ENCODE results near the gene PRR13.
"Not testable (repeated sequence)": the region's sequence is repeated elsewhere in the genome, so short reads cannot be mapped to it uniquely, and the experiment has no call there.

Gene PRR13

GRCh38 chr12:53410951-53411350 lies 30.6 kb upstream of the PRR13 start:
- Histone ChIP-seq H3K27ac (ENCODE audit: low read depth, low read length) (no peak overlapping the region), H3K4me3 (ENCODE audit: low read depth, low read length) (no peak overlapping the region), H2AFZ (ENCODE audit: insufficient read depth, low read length, poor library complexity) (no peak overlapping the region), H3K14ac (ENCODE audit: low read length) (no peak overlapping the region), H3K4me2 (ENCODE audit: low read length) (no peak overlapping the region), H2AK5ac (ENCODE audit: low read length) (no peak overlapping the region), H3K9me3 (ENCODE audit: insufficient read depth, low read depth, low read length) (no peaks in the 10 kb centered on the region), H3K4me1 (ENCODE audit: control insufficient read depth in 1 of 2, insufficient read depth in 2 of 2, low read length in 2 of 2) (peaks cover 6 to 12% of the 10 kb centered on the region in 2 experiments), H3K27me3 (ENCODE audit: insufficient read depth, low read length) (no peaks in the 10 kb centered on the region), H3K18ac (ENCODE audit: low read length) (no peak overlapping the region), H3K36me3 (ENCODE audit: control insufficient read depth in 1 of 2, insufficient read depth in 2 of 2, low read length in 2 of 2) (peaks cover 35 to 41% of the 10 kb centered on the region in 2 experiments), H4K91ac (ENCODE audit: low read depth, low read length) (no peak overlapping the region), H2BK5ac (ENCODE audit: low read depth, low read length, poor library complexity) (no peak overlapping the region), H4K8ac (ENCODE audit: low read depth, low read length) (no peak overlapping the region), H3K9ac (ENCODE audit: low read length) (no peak overlapping the region), H3K4ac (ENCODE audit: low read depth, low read length) (no peak overlapping the region), H3K23ac (ENCODE audit: low read length) (no peak overlapping the region), H3K79me1 (ENCODE audit: low read length) (no peaks in the 10 kb centered on the region), H3K79me2 (ENCODE audit: control insufficient read depth, insufficient read depth, low read length, poor library complexity) (no peaks in the 10 kb centered on the region), H2BK120ac (ENCODE audit: insufficient read depth, low read length, poor library complexity) (no peak overlapping the region), H2BK12ac (ENCODE audit: low read length) (no peak overlapping the region), H4K12ac (ENCODE audit: low read depth, low read length) (no peak overlapping the region)
- no CpG with 5 or more reads among the region's 5 CpGs for WGBS (ENCODE audit: extremely low coverage, insufficient coverage, insufficient read length)
- DNase-seq: no peak

GRCh38 chr12:53413485-53414204 lies 27.9 kb upstream of the PRR13 start:
- H2AFZ ChIP-seq (ENCODE audit: insufficient read depth, low read length, poor library complexity): no peak overlapping the region
- no peak overlapping the region for H2BK12ac ChIP-seq (ENCODE audit: low read length)
- H3K27me3 ChIP-seq (ENCODE audit: insufficient read depth, low read length): no peaks in the 10 kb centered on the region
- no CpG with 5 or more reads among the region's 3 CpGs for WGBS (ENCODE audit: extremely low coverage, insufficient coverage, insufficient read length)
- H3K27ac ChIP-seq (ENCODE audit: low read depth, low read length): no peak overlapping the region
- H3K18ac ChIP-seq (ENCODE audit: low read length): no peak overlapping the region
- no peak overlapping the region for H3K23ac ChIP-seq (ENCODE audit: low read length)
- peaks cover 6 to 12% of the 10 kb centered on the region in 2 experiments for H3K4me1 ChIP-seq (ENCODE audit: control insufficient read depth in 1 of 2, insufficient read depth in 2 of 2, low read length in 2 of 2)
- H3K14ac ChIP-seq (ENCODE audit: low read length): no peak overlapping the region
- no peaks in the 10 kb centered on the region for H3K79me2 ChIP-seq (ENCODE audit: control insufficient read depth, insufficient read depth, low read length, poor library complexity)
- no peak overlapping the region for H4K12ac ChIP-seq (ENCODE audit: low read depth, low read length)
- no peak overlapping the region for H2BK5ac ChIP-seq (ENCODE audit: low read depth, low read length, poor library complexity)
- H3K36me3 ChIP-seq (ENCODE audit: control insufficient read depth in 1 of 2, insufficient read depth in 2 of 2, low read length in 2 of 2): peaks cover 18 to 28% of the 10 kb centered on the region in 2 experiments
- H4K91ac ChIP-seq (ENCODE audit: low read depth, low read length): no peak overlapping the region
- H4K8ac ChIP-seq (ENCODE audit: low read depth, low read length): no peak overlapping the region
- H3K4ac ChIP-seq (ENCODE audit: low read depth, low read length): no peak overlapping the region
- no peaks in the 10 kb centered on the region for H3K9me3 ChIP-seq (ENCODE audit: insufficient read depth, low read depth, low read length)
- H3K4me2 ChIP-seq (ENCODE audit: low read length): no peak overlapping the region
- DNase-seq: no peak
- H3K79me1 ChIP-seq (ENCODE audit: low read length): no peaks in the 10 kb centered on the region
- no peak overlapping the region for H2BK120ac ChIP-seq (ENCODE audit: insufficient read depth, low read length, poor library complexity)
- no peak overlapping the region for H2AK5ac ChIP-seq (ENCODE audit: low read length)
- H3K4me3 ChIP-seq (ENCODE audit: low read depth, low read length): no peak overlapping the region
- H3K9ac ChIP-seq (ENCODE audit: low read length): no peak overlapping the region

GRCh38 chr12:53414756-53415417 lies 26.6 kb upstream of the PRR13 start:
- no peaks in the 10 kb centered on the region for H3K9me3 ChIP-seq (ENCODE audit: insufficient read depth, low read depth, low read length)
- no peaks in the 10 kb centered on the region for H3K27me3 ChIP-seq (ENCODE audit: insufficient read depth, low read length)
- peaks cover 6 to 12% of the 10 kb centered on the region in 2 experiments for H3K4me1 ChIP-seq (ENCODE audit: control insufficient read depth in 1 of 2, insufficient read depth in 2 of 2, low read length in 2 of 2)
- H4K12ac ChIP-seq (ENCODE audit: low read depth, low read length): no peak overlapping the region
- no peak overlapping the region for H3K27ac ChIP-seq (ENCODE audit: low read depth, low read length)
- no peak for DNase-seq
- H3K4me2 ChIP-seq (ENCODE audit: low read length): no peak overlapping the region
- H3K79me2 ChIP-seq (ENCODE audit: control insufficient read depth, insufficient read depth, low read length, poor library complexity): no peaks in the 10 kb centered on the region
- no peak overlapping the region for H2AFZ ChIP-seq (ENCODE audit: insufficient read depth, low read length, poor library complexity)
- no peaks in the 10 kb centered on the region for H3K79me1 ChIP-seq (ENCODE audit: low read length)
- no peak overlapping the region for H3K23ac ChIP-seq (ENCODE audit: low read length)
- no peak overlapping the region for H3K18ac ChIP-seq (ENCODE audit: low read length)
- no peak overlapping the region for H2AK5ac ChIP-seq (ENCODE audit: low read length)
- H3K4me3 ChIP-seq (ENCODE audit: low read depth, low read length): no peak overlapping the region
- H3K36me3 ChIP-seq (ENCODE audit: control insufficient read depth in 1 of 2, insufficient read depth in 2 of 2, low read length in 2 of 2): peaks cover 6 to 16% of the 10 kb centered on the region in 2 experiments
- H3K9ac ChIP-seq (ENCODE audit: low read length): peak overlapping the region; percentile 28
- no peak overlapping the region for H2BK12ac ChIP-seq (ENCODE audit: low read length)
- no peak overlapping the region for H4K91ac ChIP-seq (ENCODE audit: low read depth, low read length)
- no peak overlapping the region for H4K8ac ChIP-seq (ENCODE audit: low read depth, low read length)
- no peak overlapping the region for H3K4ac ChIP-seq (ENCODE audit: low read depth, low read length)
- H2BK5ac ChIP-seq (ENCODE audit: low read depth, low read length, poor library complexity): no peak overlapping the region
- no peak overlapping the region for H3K14ac ChIP-seq (ENCODE audit: low read length)
- no peak overlapping the region for H2BK120ac ChIP-seq (ENCODE audit: insufficient read depth, low read length, poor library complexity)
- WGBS (ENCODE audit: extremely low coverage, insufficient coverage, insufficient read length): no CpG with 5 or more reads among the region's 3 CpGs

GRCh38 chr12:53415752-53416389 lies 25.7 kb upstream of the PRR13 start:
- not testable (repeated sequence) for H2AFZ ChIP-seq (ENCODE audit: insufficient read depth, low read length, poor library complexity)

More at GRCh38 chr12:53415752-53416389, 25.7 kb upstream of the PRR13 start:
- not testable (repeated sequence) for H2AK5ac ChIP-seq (ENCODE audit: low read length); H3K79me1 ChIP-seq (ENCODE audit: low read length); H4K12ac ChIP-seq (ENCODE audit: low read depth, low read length); H3K14ac ChIP-seq (ENCODE audit: low read length); H2BK5ac ChIP-seq (ENCODE audit: low read depth, low read length, poor library complexity); H4K91ac ChIP-seq (ENCODE audit: low read depth, low read length); H2BK120ac ChIP-seq (ENCODE audit: insufficient read depth, low read length, poor library complexity); H3K9ac ChIP-seq (ENCODE audit: low read length); H3K4me3 ChIP-seq (ENCODE audit: low read depth, low read length); H3K4ac ChIP-seq (ENCODE audit: low read depth, low read length); DNase-seq; H3K23ac ChIP-seq (ENCODE audit: low read length); H4K8ac ChIP-seq (ENCODE audit: low read depth, low read length); H3K27ac ChIP-seq (ENCODE audit: low read depth, low read length); H3K4me2 ChIP-seq (ENCODE audit: low read length); H3K9me3 ChIP-seq (ENCODE audit: insufficient read depth, low read depth, low read length); H3K27me3 ChIP-seq (ENCODE audit: insufficient read depth, low read length); H3K79me2 ChIP-seq (ENCODE audit: control insufficient read depth, insufficient read depth, low read length, poor library complexity); H3K18ac ChIP-seq (ENCODE audit: low read length)
- Histone ChIP-seq H3K36me3 (ENCODE audit: control insufficient read depth in 1 of 2, insufficient read depth in 2 of 2, low read length in 2 of 2) (peaks cover 4 to 12% of the 10 kb centered on the region in 2 experiments), H3K4me1 (ENCODE audit: control insufficient read depth in 1 of 2, insufficient read depth in 2 of 2, low read length in 2 of 2) (peaks cover 6 to 17% of the 10 kb centered on the region in 2 experiments), H2BK12ac (ENCODE audit: low read length) (peak overlapping the region; percentile 35)
- no CpG with 5 or more reads among the region's 2 CpGs for WGBS (ENCODE audit: extremely low coverage, insufficient coverage, insufficient read length)
